Aorta (tissue), 5 donors: ENCODE data around the gene DNAH2. TPM values are rescaled to one million over a fixed set of nuclear protein-coding genes. Genes with fewer than 3 reads are reported as not detected.

Experiments used
- ATAC-seq: fragments of 200-7000 bp; cut with Tn5 transposase; one replicate; pipeline ENCODE4 v1.9.1; 2022; ENCODE audit warnings: moderate library complexity; ENCODE audit not compliant: low FRiP score
- DNase-seq, 2 donors: peaks; one replicate each; pipeline ENCODE4 v3.0.0-alpha.2; 2020
- H3K27ac ChIP-seq, 2 donors: one replicate each; pipeline ENCODE4 v1.5.1; 2013; ENCODE audit warnings: low read length in 2 of 2, mild to moderate bottlenecking in 2 of 2, moderate library complexity in 2 of 2, control low read depth in 1 of 2, inconsistent platforms in 1 of 2, low read depth in 1 of 2
- H3K27me3 ChIP-seq, 2 donors: one replicate each; pipeline ENCODE4 v1.6.1; 2013; ENCODE audit warnings: control low read depth in 1 of 2, low read length in 1 of 2, mild to moderate bottlenecking in 1 of 2, moderate library complexity in 1 of 2; ENCODE audit not compliant: insufficient read depth in 2 of 2, control insufficient read depth in 1 of 2
- H3K36me3 ChIP-seq, 2 donors: one replicate each; pipeline ENCODE4 v1.6.1; 2013; ENCODE audit warnings: control low read depth in 1 of 2, low read length in 1 of 2, mild to moderate bottlenecking in 1 of 2; ENCODE audit not compliant: insufficient read depth in 2 of 2, control insufficient read depth in 1 of 2
- H3K4me1 ChIP-seq, 2 donors: one replicate each; pipeline ENCODE4 v1.6.1; 2013; ENCODE audit warnings: low read length in 2 of 2, control low read depth in 1 of 2, mild to moderate bottlenecking in 1 of 2, moderate library complexity in 1 of 2; ENCODE audit not compliant: insufficient read depth in 2 of 2, control insufficient read depth in 1 of 2
- H3K4me3 ChIP-seq, 2 donors: one replicate each; pipeline ENCODE4 v1.5.1; 2013; ENCODE audit warnings: low read length in 2 of 2, control low read depth in 1 of 2, mild to moderate bottlenecking in 1 of 2
- H3K9me3 ChIP-seq: one replicate; pipeline ENCODE4 v1.6.1; 2013; ENCODE audit warnings: mild to moderate bottlenecking, low read length; ENCODE audit not compliant: control insufficient read depth
- WGBS, 2 donors: extraction: QIAGEN DNeasy Blood & Tissue Kit; methylation state at CpG; one replicate each; pipeline ENCODE4 v1.1.7; 2013; 5-methylcytosine and 5-hydroxymethylcytosine counted together
- intact Hi-C, 2 donors: fragments of 100-400 bp; cut with DNase I; formaldehyde crosslinking; loops; one replicate each; pipeline versions ENCODE4 v1.14.2 to v1.15.0; 2022
- polyA plus RNA-seq, 2 donors: library from polyadenylated mRNA; stranded (reverse); fragments of 200-250 nt; gene quantifications; one replicate each; pipeline ENCODE4 v1.2.3, GENCODE V29; 2013
- total RNA-seq, 2 donors: library from RNA; stranded (reverse); fragmentation: NEBNext Ultra II Directional; extraction: Animal tissue kit (Norgen Biotek cat#: 25700); gene quantifications; one replicate each; pipeline ENCODE4 v1.2.1, GENCODE V29; 2021
- donor health status: healthy with polysubstance abuse.
- donor health status: Bipolar disorder and iron deficiency.
- donor health status: DM: no; HTN: no; CAD: no.
- donor health status: DM: no; HTN: no; CAD: no.
- donor health status: DM: yes; HTN: yes; CAD: no.

Gene DNAH2
- total and polyA plus RNA-seq, 4 donors = 0.08 to 1.6 (median 0.16) TPM; not detected in 1

- Histone ChIP-seq H3K4me3 (no peak overlapping the region), H3K36me3 (no peaks in the 10 kb centered on the region), H3K4me1 (no peaks in the 10 kb centered on the region), H3K27ac (no peak overlapping the region), H3K27me3 (no peaks in the 10 kb centered on the region), H3K9me3 (no peaks in the 10 kb centered on the region)
- intact Hi-C loops = no loop called here
- DNase-seq (peak in 1 of 2 donors; percentile 12), ATAC-seq (no peak)
- whole genome bisulfite sequencing, 2 donors = 88 to 90% methylated on average over 5 of the region's 5 CpGs
Observed at GRCh38 chr17:7814969-7815368, 97.4 kb downstream of the DNAH2 start.

GRCh38 chr17:7816926-7817642 lies 99.5 kb downstream of the DNAH2 start:
- Histone ChIP-seq H3K27me3 (no peaks in the 10 kb centered on the region), H3K36me3 (no peaks in the 10 kb centered on the region), H3K27ac (no peak overlapping the region), H3K4me3 (no peak overlapping the region), H3K4me1 (no peaks in the 10 kb centered on the region), H3K9me3 (no peaks in the 10 kb centered on the region)
- intact Hi-C loops = no loop called here
- 88 to 89% methylated on average over 10 of the region's 10 CpGs for WGBS, 2 donors
- no peak for ATAC-seq
- peak in 1 of 2 donors; percentile 9 for DNase-seq

GRCh38 chr17:7817643-7817964 lies 100.1 kb downstream of the DNAH2 start:
- peak; percentile 35 to 57 for DNase-seq
- Histone ChIP-seq H3K36me3 (no peaks in the 10 kb centered on the region), H3K4me1 (no peaks in the 10 kb centered on the region), H3K9me3 (no peaks in the 10 kb centered on the region), H3K4me3 (no peak overlapping the region), H3K27me3 (no peaks in the 10 kb centered on the region), H3K27ac (no peak overlapping the region)
- no peak for ATAC-seq
- 83 to 87% methylated on average over 9 of the region's 9 CpGs for WGBS, 2 donors
- intact Hi-C loops = no loop called here

GRCh38 chr17:7818026-7818425 lies 100.5 kb downstream of the DNAH2 start:
- ATAC-seq (no peak), DNase-seq (peak in 1 of 2 donors; percentile 64)
- H3K36me3 ChIP-seq = no peaks in the 10 kb centered on the region
- H3K4me3 ChIP-seq = no peak overlapping the region
- H3K27me3 ChIP-seq = no peaks in the 10 kb centered on the region
- 86 to 87% methylated on average over 10 of the region's 10 CpGs for WGBS, 2 donors
- H3K9me3 ChIP-seq = no peaks in the 10 kb centered on the region
- H3K4me1 ChIP-seq = no peaks in the 10 kb centered on the region
- intact Hi-C loops = no loop called here
- no peak overlapping the region for H3K27ac ChIP-seq

GRCh38 chr17:7818746-7819645 lies 101.5 kb downstream of the DNAH2 start:
- H3K27ac ChIP-seq = no peak overlapping the region
- DNase-seq (peak in 1 of 2 donors; percentile 68), ATAC-seq (no peak)
- no peaks in the 10 kb centered on the region for H3K27me3 ChIP-seq
- 85 to 86% methylated on average over 27 of the region's 27 CpGs for WGBS, 2 donors
- H3K9me3 ChIP-seq = no peaks in the 10 kb centered on the region
- no peaks in the 10 kb centered on the region for H3K4me1 ChIP-seq
- intact Hi-C loops = no loop called here
- no peak overlapping the region for H3K4me3 ChIP-seq
- no peaks in the 10 kb centered on the region for H3K36me3 ChIP-seq

GRCh38 chr17:7820231-7820630 lies 102.7 kb downstream of the DNAH2 start:
- H3K9me3 ChIP-seq = no peaks in the 10 kb centered on the region
- intact Hi-C loops = loop anchor here in 1 of 2 donors (5.0 kb wide), 1 partner anchor 78 kb away; no protein-coding TSS in a partner anchor
- no peaks in the 10 kb centered on the region for H3K36me3 ChIP-seq
- H3K4me3 ChIP-seq = no peak overlapping the region
- DNase-seq (peak in 1 of 2 donors; percentile 61), ATAC-seq (no peak)
- no peaks in the 10 kb centered on the region for H3K4me1 ChIP-seq
- no peaks in the 10 kb centered on the region for H3K27me3 ChIP-seq
- 79 to 82% methylated on average over 5 of the region's 5 CpGs for WGBS, 2 donors
- no peak overlapping the region for H3K27ac ChIP-seq

GRCh38 chr17:7822126-7822525 lies 104.6 kb downstream of the DNAH2 start:
- H3K36me3 ChIP-seq = no peaks in the 10 kb centered on the region
- DNase-seq (peak; percentile 38 to 51), ATAC-seq (no peak)
- H3K9me3 ChIP-seq = no peaks in the 10 kb centered on the region
- H3K27me3 ChIP-seq = no peaks in the 10 kb centered on the region
- H3K4me3 ChIP-seq = no peak overlapping the region
- H3K4me1 ChIP-seq = no peaks in the 10 kb centered on the region
- WGBS, 2 donors = 68 to 73% methylated on average over 14 of the region's 14 CpGs
- no peak overlapping the region for H3K27ac ChIP-seq
- intact Hi-C loops = loop anchor here (1.0 to 5.0 kb wide), 2 partner anchors 29 to 80 kb away; no protein-coding TSS in a partner anchor

- 79 to 83% methylated on average over 20 of the region's 20 CpGs for WGBS, 2 donors
- no peaks in the 10 kb centered on the region for H3K27me3 ChIP-seq
- H3K36me3 ChIP-seq = no peaks in the 10 kb centered on the region
- H3K9me3 ChIP-seq = no peaks in the 10 kb centered on the region
- no peaks in the 10 kb centered on the region for H3K4me1 ChIP-seq
- ATAC-seq = no peak
- DNase-seq = peak in 1 of 2 donors; percentile 66
- H3K4me3 ChIP-seq = no peak overlapping the region
- no peak overlapping the region for H3K27ac ChIP-seq
- intact Hi-C loops = loop anchor here in 1 of 2 donors (5.0 kb wide), 1 partner anchor 81 kb away; no protein-coding TSS in a partner anchor
Observed at GRCh38 chr17:7823581-7824001, 106.0 kb downstream of the DNAH2 start.
